Lung (tissue), 12 donors: ENCODE results near the gene MAST3. TPM values are rescaled to one million over a fixed set of nuclear protein-coding genes. Genes with fewer than 3 reads are reported as not detected.

Source experiments
- ATAC-seq: fragments of 200-7000 bp; cut with Tn5 transposase; one replicate; pipeline ENCODE4 v1.9.1; 2020; ENCODE audit warnings: moderate number of reproducible peaks; ENCODE audit not compliant: insufficient read depth, low FRiP score
- DNase-seq, 3 donors: peaks; one replicate each; pipeline ENCODE4 v3.0.0-alpha.2; 2013 to 2017
- H3K27ac ChIP-seq, 2 donors: one replicate each; pipeline ENCODE4 v1.5.1; 2013; ENCODE audit warnings: mild to moderate bottlenecking in 2 of 2, moderate library complexity in 2 of 2, control low read depth in 1 of 2, inconsistent platforms in 1 of 2, low read depth in 1 of 2, low read length in 1 of 2
- H3K27me3 ChIP-seq, 3 donors: one replicate each; pipeline ENCODE4 v1.5.1; 2013; ENCODE audit warnings: low read length in 2 of 3; ENCODE audit not compliant: control insufficient read depth in 3 of 3, insufficient read depth in 3 of 3
- H3K36me3 ChIP-seq, 4 donors: one replicate each; pipeline ENCODE4 v1.5.1; 2013; ENCODE audit warnings: low read length in 4 of 4, mild to moderate bottlenecking in 1 of 4, moderate library complexity in 1 of 4; ENCODE audit not compliant: control insufficient read depth in 4 of 4, insufficient read depth in 4 of 4
- H3K4me1 ChIP-seq, 5 donors: one replicate each; pipeline ENCODE4 v1.5.1; 2013; ENCODE audit warnings: low read length in 5 of 5, mild to moderate bottlenecking in 2 of 5, moderate library complexity in 1 of 5; ENCODE audit not compliant: control insufficient read depth in 5 of 5, insufficient read depth in 5 of 5
- H3K4me3 ChIP-seq: one replicate; pipeline ENCODE4 v1.5.1; 2013; ENCODE audit warnings: mild to moderate bottlenecking, control low read depth, moderate library complexity
- H3K9ac ChIP-seq, 2 donors: one replicate each; pipeline ENCODE4 v1.5.1; 2013; ENCODE audit warnings: low read length in 2 of 2, control low read depth in 1 of 2; ENCODE audit not compliant: insufficient read depth in 1 of 2
- H3K9me3 ChIP-seq, 4 donors: one replicate each; pipeline ENCODE4 v1.5.1; 2013; ENCODE audit warnings: low read length in 3 of 4, mild to moderate bottlenecking in 1 of 4, moderate library complexity in 1 of 4; ENCODE audit not compliant: control insufficient read depth in 4 of 4, insufficient read depth in 3 of 4
- CTCF ChIP-seq: IDR thresholded peaks from 2 replicates; pipeline ENCODE4 v1.5.1; 2012; ENCODE audit warnings: mild to moderate bottlenecking; ENCODE audit errors: control extremely low read depth, extremely low read depth
- WGBS, 2 donors: extraction: QIAGEN DNeasy Blood & Tissue Kit; methylation state at CpG; one replicate each; pipeline ENCODE4 v1.1.7; 2013; 5-methylcytosine and 5-hydroxymethylcytosine counted together
- polyA plus RNA-seq, 2 donors: library from polyadenylated mRNA; stranded (reverse); fragments of 200-250 nt; gene quantifications; one replicate each; pipeline ENCODE4 v1.2.1, GENCODE V29; 2013
- total RNA-seq, 2 donors: library from RNA; depleted of rRNA in 1 of 2; stranded (reverse); fragments of >200 nt in 1 of 2; gene quantifications; one replicate each; pipeline ENCODE4 v1.2.1, GENCODE V29; 2014 to 2021
- donor health status: control.
- donor health status: control.
- donor health status: Bipolar disorder and iron deficiency.
- donor health status: healthy.
- donor health status: DM: yes; HTN: yes; CAD: no.

Gene MAST3
- total and polyA plus RNA-seq, 4 donors = 5.0 to 24.0 (median 9.3) TPM

DNA sequence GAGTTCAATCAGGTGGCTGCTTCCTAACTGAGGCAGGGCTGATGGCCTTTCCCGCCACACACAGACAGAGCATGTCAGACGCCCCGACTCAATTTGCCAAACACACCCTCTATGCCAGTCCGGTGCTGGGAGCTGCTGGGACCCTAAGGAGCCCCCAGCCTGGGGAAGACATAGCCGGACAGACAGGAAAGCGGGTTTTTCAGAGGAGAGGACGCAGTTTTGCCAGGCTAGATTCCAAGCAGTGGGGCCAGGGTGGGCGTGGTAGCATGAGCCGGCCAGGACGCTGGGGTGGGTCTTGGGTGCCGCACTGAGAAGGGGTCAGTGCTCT, 19.8 kb downstream of the MAST3 start:
- Histone ChIP-seq H3K9me3 (peaks cover 0 to 2% (median 0%) of the 10 kb centered on the region in 4 donors), H3K4me3 (peak overlapping the region; percentile 24), H3K4me1 (peaks cover 0 to 17% (median 6%) of the 10 kb centered on the region in 5 donors), H3K9ac (no peak overlapping the region), H3K27ac (peak overlapping the region in 1 of 2 donors; percentile 7), H3K27me3 (no peaks in the 10 kb centered on the region), H3K36me3 (peaks cover 0 to 4% (median 0%) of the 10 kb centered on the region in 4 donors)
- ATAC-seq (no peak), DNase-seq (no peak)
- WGBS, 2 donors = 25 to 34% methylated on average over 11 of the region's 11 CpGs
- no peak for TF ChIP-seq CTCF

DNA sequence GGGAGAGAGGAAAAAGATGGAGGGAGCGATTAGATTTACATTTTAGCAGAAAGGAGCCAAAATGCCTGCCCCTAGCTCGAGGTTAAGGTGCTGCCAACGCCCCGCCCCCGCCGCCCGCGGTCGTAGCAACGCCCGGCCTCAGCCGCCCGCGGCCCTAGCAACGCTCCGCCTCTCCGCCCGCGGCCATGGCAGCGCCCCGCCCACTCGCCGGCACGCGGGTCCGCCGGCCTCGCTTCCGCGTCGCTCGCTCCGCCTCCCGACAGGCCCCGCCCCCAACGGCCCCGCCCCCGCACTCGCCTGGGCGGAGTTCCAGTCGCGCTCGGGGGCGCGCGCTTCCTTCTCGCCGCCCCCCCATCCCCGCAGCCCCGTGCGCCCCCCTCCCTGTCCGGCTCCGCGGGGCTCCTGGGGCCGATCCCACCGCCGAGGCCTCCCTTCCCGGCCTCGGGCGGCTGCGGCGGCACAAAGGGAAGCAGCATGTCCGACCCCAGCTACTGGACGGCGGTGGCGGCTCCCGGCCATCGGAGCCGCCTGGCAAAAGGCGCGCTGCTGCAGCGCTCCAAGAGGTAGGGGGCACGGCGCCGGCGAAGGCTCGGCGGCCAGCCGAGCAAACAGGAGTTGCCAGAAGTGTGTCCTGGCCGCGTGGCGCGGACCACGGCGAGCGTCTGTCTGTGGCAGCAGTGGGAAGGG, 20.3 kb downstream of the MAST3 start:
- Histone ChIP-seq H3K9ac (peak overlapping the region; percentile 3 to 61), H3K36me3 (peaks cover 0 to 5% (median 1%) of the 10 kb centered on the region in 4 donors), H3K9me3 (peaks cover 0 to 2% (median 0%) of the 10 kb centered on the region in 4 donors), H3K4me1 (peaks cover 0 to 17% (median 6%) of the 10 kb centered on the region in 5 donors), H3K27ac (peak overlapping the region; percentile 36 to 41), H3K4me3 (peak overlapping the region; percentile 56), H3K27me3 (no peaks in the 10 kb centered on the region)
- no peak for TF ChIP-seq CTCF
- 0 to 1% methylated on average over 64 to 86 of the region's 86 CpGs for WGBS, 2 donors
- DNase-seq = peak; percentile 92 to 94 (median 94)
- ATAC-seq = peak; percentile 93

DNA sequence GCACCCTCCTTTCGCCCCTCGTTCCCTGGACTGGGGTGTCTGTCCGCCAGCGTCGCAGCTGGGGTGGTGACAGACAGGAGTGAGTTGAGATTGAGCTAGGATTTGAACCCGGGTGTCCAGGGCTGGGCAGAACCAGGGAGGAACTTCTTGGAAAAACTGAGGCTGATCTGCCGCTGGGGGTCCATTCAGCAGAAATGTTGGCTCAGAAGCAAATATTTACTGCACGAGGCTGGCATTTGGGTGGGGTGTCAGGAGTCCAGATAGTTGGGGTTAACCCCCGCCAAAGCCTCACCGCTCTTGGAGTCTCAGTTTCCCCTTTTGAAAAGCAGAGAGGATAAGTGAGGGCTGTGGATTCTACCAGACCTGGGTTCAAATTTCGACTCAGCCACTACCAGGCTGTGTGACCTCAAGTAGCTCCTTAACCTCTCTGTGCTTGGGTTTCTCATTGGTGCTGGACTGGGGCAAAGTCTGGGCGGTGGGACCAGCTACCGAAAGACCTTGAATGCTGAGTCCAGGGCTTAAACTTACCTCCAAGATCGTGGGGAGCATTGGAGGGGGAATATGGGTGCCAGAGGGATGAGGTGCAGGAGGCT, 20.9 kb downstream of the MAST3 start:
- Histone ChIP-seq H3K9ac (peak overlapping the region; percentile 3 to 61), H3K4me3 (peak overlapping the region; percentile 56), H3K36me3 (peaks cover 0 to 7% (median 4%) of the 10 kb centered on the region in 4 donors), H3K9me3 (peaks cover 0 to 2% (median 0%) of the 10 kb centered on the region in 4 donors), H3K4me1 (peaks cover 0 to 17% (median 6%) of the 10 kb centered on the region in 5 donors), H3K27me3 (no peaks in the 10 kb centered on the region), H3K27ac (peak overlapping the region; percentile 36 to 41)
- ATAC-seq (no peak), DNase-seq (no peak)
- TF ChIP-seq CTCF = no peak
- 36 to 41% methylated on average over 14 of the region's 14 CpGs for WGBS, 2 donors
